ENCODE results near the gene GATAD1. TPM values are rescaled to one million over a fixed set of nuclear protein-coding genes. Genes with fewer than 3 reads are reported as not detected.
A peak's percentile ranks its signal among the peaks of the same experiment; 100 is the strongest.

Gene GATAD1
- total RNA-seq, 1 experiment from 2014 or later, result 41.2 TPM

- no TSS peak for BruUV-seq (replicated peaks)
- ChIA-PET POLR2A (no interaction called here), CTCF (no interaction called here)
- no peaks in the 10 kb centered on the region for H3K27me3 Mint-ChIP-seq (ENCODE audit: insufficient read depth, unreplicated experiment)
- no peaks in the 10 kb centered on the region for H3K4me1 Mint-ChIP-seq (ENCODE audit: insufficient read depth, unreplicated experiment)
- DNase-seq (ENCODE audit: unreplicated experiment), result peak; percentile 2
- peaks cover 85% of the 10 kb centered on the region for H3K36me3 Mint-ChIP-seq (ENCODE audit: insufficient read depth, unreplicated experiment)
- H3K27ac Mint-ChIP-seq (ENCODE audit: low read depth, unreplicated experiment), result no peak overlapping the region
- no peaks in the 10 kb centered on the region for H3K9me3 Mint-ChIP-seq (ENCODE audit: unreplicated experiment)
- H3K4me3 Mint-ChIP-seq (ENCODE audit: unreplicated experiment), result no peak overlapping the region
- intact Hi-C loops (cut with micrococcal nuclease), result no loop called here
- no peak for TF ChIP-seq CTCF (IDR thresholded peaks at IDR 0.05; ENCODE audit: unreplicated experiment)
Observed at GRCh38 chr7:92496876-92497275, 49.6 kb downstream of the GATAD1 start.

- no peak for TF ChIP-seq CTCF (IDR thresholded peaks at IDR 0.05; ENCODE audit: unreplicated experiment)
- BruUV-seq (replicated peaks), result no TSS peak
- no peak for DNase-seq (ENCODE audit: unreplicated experiment)
- H3K4me1 Mint-ChIP-seq (ENCODE audit: insufficient read depth, unreplicated experiment), result no peaks in the 10 kb centered on the region
- peaks cover 73% of the 10 kb centered on the region for H3K36me3 Mint-ChIP-seq (ENCODE audit: insufficient read depth, unreplicated experiment)
- H3K27ac Mint-ChIP-seq (ENCODE audit: low read depth, unreplicated experiment), result no peak overlapping the region
- ChIA-PET POLR2A (interaction anchor here (1.6 kb wide), 1 partner anchor 9 kb away, joined by 6 read pairs; no protein-coding TSS in a partner anchor), CTCF (interaction anchor here (0.6 kb wide), 1 partner anchor 22 kb away, joined by 3 read pairs; no protein-coding TSS in a partner anchor)
- H3K9me3 Mint-ChIP-seq (ENCODE audit: unreplicated experiment), result no peaks in the 10 kb centered on the region
- intact Hi-C loops (cut with micrococcal nuclease), result no loop called here
- H3K4me3 Mint-ChIP-seq (ENCODE audit: unreplicated experiment), result no peak overlapping the region
- no peaks in the 10 kb centered on the region for H3K27me3 Mint-ChIP-seq (ENCODE audit: insufficient read depth, unreplicated experiment)
Observed at GRCh38 chr7:92498557-92498956, 51.3 kb downstream of the GATAD1 start.

DNA sequence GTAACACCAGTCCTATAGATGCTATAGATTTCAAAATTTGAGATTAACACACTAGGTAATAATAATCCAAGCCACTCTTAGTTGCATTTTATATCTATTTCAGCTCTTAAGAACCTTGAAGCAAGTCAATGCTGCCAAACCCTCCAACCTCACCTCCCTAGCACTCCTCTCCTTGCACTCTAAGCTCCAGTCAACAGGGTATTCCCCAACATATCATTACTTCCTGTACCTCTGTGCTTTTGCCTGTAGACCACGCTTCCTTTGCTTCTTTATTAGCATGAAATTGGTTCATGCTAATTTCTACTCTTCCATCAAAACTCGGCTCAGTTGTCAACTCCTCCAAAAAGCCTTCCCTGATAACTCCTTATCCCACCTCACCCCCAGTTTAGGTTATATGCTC lies 56.5 kb downstream of the GATAD1 start:
- intact Hi-C loops (cut with micrococcal nuclease), result no loop called here

GRCh38 chr7:92504563-92504962 lies 57.3 kb downstream of the GATAD1 start:
- DNase-seq (ENCODE audit: unreplicated experiment), result no peak
- intact Hi-C loops (cut with micrococcal nuclease), result no loop called here
- H3K27me3 Mint-ChIP-seq (ENCODE audit: insufficient read depth, unreplicated experiment), result no peaks in the 10 kb centered on the region
- H3K36me3 Mint-ChIP-seq (ENCODE audit: insufficient read depth, unreplicated experiment), result peaks cover 53% of the 10 kb centered on the region
- TF ChIP-seq CTCF (IDR thresholded peaks at IDR 0.05; ENCODE audit: unreplicated experiment), result no peak
- H3K4me1 Mint-ChIP-seq (ENCODE audit: insufficient read depth, unreplicated experiment), result no peaks in the 10 kb centered on the region
- H3K27ac Mint-ChIP-seq (ENCODE audit: low read depth, unreplicated experiment), result no peak overlapping the region
- H3K4me3 Mint-ChIP-seq (ENCODE audit: unreplicated experiment), result no peak overlapping the region
- POLR2A ChIA-PET, result no interaction called here
- BruUV-seq (replicated peaks), result no TSS peak
- CTCF ChIA-PET, result no interaction called here
- H3K9me3 Mint-ChIP-seq (ENCODE audit: unreplicated experiment), result no peaks in the 10 kb centered on the region

More for the DNA sequence above, 56.5 kb downstream of the GATAD1 start:
- DNase-seq (ENCODE audit: unreplicated experiment), result no peak
- Mint-ChIP-seq H3K9me3 (ENCODE audit: unreplicated experiment) (no peaks in the 10 kb centered on the region), H3K27me3 (ENCODE audit: insufficient read depth, unreplicated experiment) (no peaks in the 10 kb centered on the region), H3K4me1 (ENCODE audit: insufficient read depth, unreplicated experiment) (no peaks in the 10 kb centered on the region), H3K36me3 (ENCODE audit: insufficient read depth, unreplicated experiment) (peaks cover 61% of the 10 kb centered on the region), H3K4me3 (ENCODE audit: unreplicated experiment) (no peak overlapping the region), H3K27ac (ENCODE audit: low read depth, unreplicated experiment) (no peak overlapping the region)
- ChIA-PET POLR2A (interaction anchor here (1.0 kb wide), 1 partner anchor 17 kb away, joined by 3 read pairs; no protein-coding TSS in a partner anchor), CTCF (no interaction called here)
- TF ChIP-seq CTCF (IDR thresholded peaks at IDR 0.05; ENCODE audit: unreplicated experiment), result no peak
- BruUV-seq (replicated peaks), result no TSS peak

All from MCF 10A (cell line).